Measurements from ENCODE around the gene DSCAML1.

- TF ChIP-seq ZNF121 (CRISPR knock-in tag; IDR thresholded peaks at IDR 0.05) = no peak
- TF ChIP-seq NR1H2 (CRISPR knock-in tag; IDR thresholded peaks at IDR 0.05) = no peak
- no peak for TF ChIP-seq TEAD4 (CRISPR knock-in tag; IDR thresholded peaks at IDR 0.05)
- no peak for TF ChIP-seq CTCF (IDR thresholded peaks at IDR 0.05)
- TF ChIP-seq ELF4 (CRISPR knock-in tag; IDR thresholded peaks at IDR 0.05; ENCODE audit: low read depth) = no peak
These were observed 14.9 kb downstream of the DSCAML1 start for GRCh38 chr11:117782101-117782500.
